ENCODE data around the gene SH3BP1. TPM values are rescaled to one million over a fixed set of nuclear protein-coding genes. Genes with fewer than 3 reads are reported as not detected.

The SH3BP1 gene
- polyA plus RNA-seq, 2 of the 4 experiments (the other 2 are of a cell fraction), result 1.8 to 2.7 TPM

- Histone ChIP-seq H3K27ac (peak overlapping the region; percentile 91 to 97), H3K4me1 (peaks cover 9% of the 10 kb centered on the region; the same call in 2 of the 3 replicates), H3K4me3 (peak overlapping the region; percentile 76), H3K9me3 (no peaks in the 10 kb centered on the region), H3K4me2 (peak overlapping the region; percentile 90)
- WGBS (ENCODE audit: missing lambda C conversion rate), result 2% methylated on average over 43 of the region's 44 CpGs
- POLR2A ChIA-PET, result interaction anchor here (0.6 to 2.7 kb wide), 12 partner anchors 9 to 298 kb away, joined by 3 to 23 read pairs (median 4); partner anchors contain the start of genes LGALS1 and PDXP
- DNase-seq (ENCODE audit: low read depth in 1 of 2, low spot score in 1 of 2), result peak; percentile 81 to 83
- ATAC-seq, result peak; percentile 57 to 63
- no peak for FAIRE-seq
- CTCF ChIA-PET, result interaction anchor here (0.6 to 4.2 kb wide), 48 partner anchors 8 to 325 kb away, joined by 3 to 39 read pairs (median 4); partner anchors contain the start of genes LGALS1, MICALL1 and PDXP
- TF ChIP-seq POLR2A (IDR thresholded peaks at IDR 0.05; ENCODE audit: low read length) (no peak), SMC3 (IDR thresholded peaks at IDR 0.05) (peak; percentile 42; the same call in 1 of the 3 replicates), PHF8 (IDR thresholded peaks at IDR 0.05; ENCODE audit: borderline replicate concordance, low read depth) (no peak), RCOR1 (IDR thresholded peaks at IDR 0.05; ENCODE audit: low read depth, low read length) (no peak), ZC3H11A (IDR thresholded peaks at IDR 0.05) (no peak), FOXS1 (CRISPR knock-in tag; IDR thresholded peaks at IDR 0.05) (no peak), CBX8 (IDR thresholded peaks at IDR 0.05) (no peak), HOXB13 (CRISPR knock-in tag; IDR thresholded peaks at IDR 0.05; ENCODE audit: low read depth) (no peak), NFE2L2 (conservative IDR thresholded peaks at IDR 0.05; ENCODE audit: low read length) (no peak), SREBF2 (IDR thresholded peaks at IDR 0.05) (no peak), CHD4 (IDR thresholded peaks at IDR 0.05; ENCODE audit: borderline replicate concordance) (no peak), EP300 (IDR thresholded peaks at IDR 0.05) (no peak), KDM5A (IDR thresholded peaks at IDR 0.05) (no peak), HOXA7 (CRISPR knock-in tag; IDR thresholded peaks at IDR 0.05) (no peak), TP53 (CRISPR knock-in tag; IDR thresholded peaks at IDR 0.05) (no peak), CEBPB (IDR thresholded peaks at IDR 0.05) (peak; percentile 19 to 70; a peak in 3 of 4 replicates), USF2 (IDR thresholded peaks at IDR 0.05) (no peak), E2F6 (IDR thresholded peaks at IDR 0.05; ENCODE audit: borderline replicate concordance, low read depth) (no peak), ZNF302 (CRISPR knock-in tag; IDR thresholded peaks at IDR 0.05) (no peak), ZSCAN20 (CRISPR knock-in tag; IDR thresholded peaks at IDR 0.05) (no peak), HES2 (IDR thresholded peaks at IDR 0.05) (no peak), NPAS2 (CRISPR knock-in tag; IDR thresholded peaks at IDR 0.05; ENCODE audit: borderline replicate concordance) (no peak), KDM1A (IDR thresholded peaks at IDR 0.05; ENCODE audit: low read depth) (peak; percentile 47; the same call in 1 of the 2 replicates), CBX2 (IDR thresholded peaks at IDR 0.05; ENCODE audit: borderline replicate concordance, low read depth) (no peak), PBX3 (IDR thresholded peaks at IDR 0.05) (no peak), RARB (CRISPR knock-in tag; IDR thresholded peaks at IDR 0.05) (no peak), POLR2AphosphoS2 (conservative IDR thresholded peaks at IDR 0.05; ENCODE audit: low read length) (no peak), NR3C1 (IDR thresholded peaks at IDR 0.05) (no peak), HDAC2 (IDR thresholded peaks at IDR 0.05) (no peak), EHF (CRISPR knock-in tag; IDR thresholded peaks at IDR 0.05) (no peak)
- TF ChIP-seq, protein P1, sequence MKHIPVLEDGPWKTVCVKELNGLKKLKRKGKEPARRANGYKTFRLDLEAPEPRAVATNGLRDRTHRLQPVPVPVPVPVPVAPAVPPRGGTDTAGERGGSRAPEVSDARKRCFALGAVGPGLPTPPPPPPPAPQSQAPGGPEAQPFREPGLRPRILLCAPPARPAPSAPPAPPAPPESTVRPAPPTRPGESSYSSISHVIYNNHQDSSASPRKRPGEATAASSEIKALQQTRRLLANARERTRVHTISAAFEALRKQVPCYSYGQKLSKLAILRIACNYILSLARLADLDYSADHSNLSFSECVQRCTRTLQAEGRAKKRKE (CRISPR knock-in tag; IDR thresholded peaks at IDR 0.05; ENCODE audit: low read depth), result no peak
- TF ChIP-seq, protein P2, sequence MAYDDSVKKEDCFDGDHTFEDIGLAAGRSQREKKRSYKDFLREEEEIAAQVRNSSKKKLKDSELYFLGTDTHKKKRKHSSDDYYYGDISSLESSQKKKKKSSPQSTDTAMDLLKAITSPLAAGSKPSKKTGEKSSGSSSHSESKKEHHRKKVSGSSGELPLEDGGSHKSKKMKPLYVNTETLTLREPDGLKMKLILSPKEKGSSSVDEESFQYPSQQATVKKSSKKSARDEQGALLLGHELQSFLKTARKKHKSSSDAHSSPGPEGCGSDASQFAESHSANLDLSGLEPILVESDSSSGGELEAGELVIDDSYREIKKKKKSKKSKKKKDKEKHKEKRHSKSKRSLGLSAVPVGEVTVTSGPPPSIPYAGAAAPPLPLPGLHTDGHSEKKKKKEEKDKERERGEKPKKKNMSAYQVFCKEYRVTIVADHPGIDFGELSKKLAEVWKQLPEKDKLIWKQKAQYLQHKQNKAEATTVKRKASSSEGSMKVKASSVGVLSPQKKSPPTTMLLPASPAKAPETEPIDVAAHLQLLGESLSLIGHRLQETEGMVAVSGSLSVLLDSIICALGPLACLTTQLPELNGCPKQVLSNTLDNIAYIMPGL (CRISPR knock-in tag; IDR thresholded peaks at IDR 0.05; ENCODE audit: borderline replicate concordance), result no peak
- TF ChIP-seq, protein P3, sequence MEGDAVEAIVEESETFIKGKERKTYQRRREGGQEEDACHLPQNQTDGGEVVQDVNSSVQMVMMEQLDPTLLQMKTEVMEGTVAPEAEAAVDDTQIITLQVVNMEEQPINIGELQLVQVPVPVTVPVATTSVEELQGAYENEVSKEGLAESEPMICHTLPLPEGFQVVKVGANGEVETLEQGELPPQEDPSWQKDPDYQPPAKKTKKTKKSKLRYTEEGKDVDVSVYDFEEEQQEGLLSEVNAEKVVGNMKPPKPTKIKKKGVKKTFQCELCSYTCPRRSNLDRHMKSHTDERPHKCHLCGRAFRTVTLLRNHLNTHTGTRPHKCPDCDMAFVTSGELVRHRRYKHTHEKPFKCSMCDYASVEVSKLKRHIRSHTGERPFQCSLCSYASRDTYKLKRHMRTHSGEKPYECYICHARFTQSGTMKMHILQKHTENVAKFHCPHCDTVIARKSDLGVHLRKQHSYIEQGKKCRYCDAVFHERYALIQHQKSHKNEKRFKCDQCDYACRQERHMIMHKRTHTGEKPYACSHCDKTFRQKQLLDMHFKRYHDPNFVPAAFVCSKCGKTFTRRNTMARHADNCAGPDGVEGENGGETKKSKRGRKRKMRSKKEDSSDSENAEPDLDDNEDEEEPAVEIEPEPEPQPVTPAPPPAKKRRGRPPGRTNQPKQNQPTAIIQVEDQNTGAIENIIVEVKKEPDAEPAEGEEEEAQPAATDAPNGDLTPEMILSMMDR (IDR thresholded peaks at IDR 0.05), result peak; percentile 85
These were observed 32.2 kb upstream of the SH3BP1 start for GRCh38 chr22:37607010-37607934.
